NCI-H345 (cell line): ENCODE measurements around the gene MRTFA.
"Not testable (repeated sequence)": the region's sequence is repeated elsewhere in the genome, so short reads cannot be mapped to it uniquely, and the experiment has no call there.

Experiments used
- DNase-seq: peaks from one replicate; lab custom pipeline; 2025; lab: John Stamatoyannopoulos, UW

MRTFA gene

DNA sequence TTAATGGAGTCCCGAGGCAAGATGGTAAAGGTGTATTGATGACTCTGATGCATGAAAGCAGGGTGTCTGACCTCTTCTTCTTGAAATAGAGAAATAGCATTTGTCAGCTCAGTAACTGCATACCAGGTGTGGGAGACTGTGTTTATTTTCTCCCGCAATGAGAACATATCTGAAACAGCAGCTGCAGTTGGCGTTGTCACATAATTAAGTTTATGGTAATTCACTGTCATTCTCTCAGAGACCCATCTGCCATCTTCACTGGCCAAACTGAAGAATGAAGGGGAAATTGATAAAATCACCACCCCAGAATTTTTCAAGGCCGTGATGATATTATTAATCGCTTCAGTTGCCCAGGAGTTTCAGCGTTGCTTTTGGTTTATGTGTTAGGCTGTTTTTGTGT lies 22.6 kb upstream of the MRTFA start:
- DNase-seq, result no peak

DNA sequence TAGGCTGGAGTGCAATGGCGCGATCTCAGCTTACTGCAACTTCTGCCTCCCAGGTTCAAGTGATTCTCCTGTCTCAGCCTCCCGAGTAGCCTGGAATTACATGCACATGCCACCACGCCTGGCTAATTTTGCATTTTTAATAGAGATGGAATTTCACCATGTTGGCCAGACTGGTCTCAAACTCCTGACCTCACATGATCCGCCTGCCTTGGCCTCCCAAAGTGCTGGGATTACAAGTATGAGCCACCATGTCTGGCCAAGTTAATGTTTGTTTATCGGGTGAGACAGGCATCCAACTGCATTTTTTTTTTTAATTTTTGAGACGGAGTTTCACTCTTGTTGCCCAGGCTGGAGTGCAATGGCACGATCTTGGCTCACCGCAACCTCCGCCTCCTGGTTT lies 20.1 kb upstream of the MRTFA start:
- not testable (repeated sequence) for DNase-seq

- not testable (repeated sequence) for DNase-seq
These were observed 19.4 kb upstream of the MRTFA start for GRCh38 chr22:40655941-40656340.

GRCh38 chr22:40654522-40655167 lies 18.1 kb upstream of the MRTFA start:
- DNase-seq, result no peak

DNA sequence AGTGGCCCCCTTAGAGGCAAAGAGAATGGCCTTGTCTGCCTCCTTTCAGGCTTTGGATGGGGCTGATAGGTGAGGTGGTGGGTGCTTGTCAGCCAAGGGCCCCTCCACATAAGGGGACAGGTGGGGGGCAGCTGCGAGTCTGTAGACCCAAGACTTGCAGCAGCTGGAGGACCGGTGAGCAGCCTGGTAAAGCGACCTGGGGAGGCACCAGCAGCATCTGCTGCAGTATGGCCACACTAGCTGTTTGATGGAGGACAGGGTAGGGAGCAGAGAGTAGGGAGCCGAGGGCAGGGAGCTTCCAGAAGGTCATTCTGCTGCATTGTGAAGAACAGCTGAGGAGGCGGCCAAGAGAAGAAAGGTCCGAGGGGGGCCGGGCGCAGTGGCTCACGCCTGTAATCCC lies 16.8 kb upstream of the MRTFA start:
- no peak for DNase-seq

GRCh38 chr22:40651563-40652501 lies 15.3 kb upstream of the MRTFA start:
- peak; percentile 94 for DNase-seq

GRCh38 chr22:40651057-40651456 lies 14.5 kb upstream of the MRTFA start:
- no peak for DNase-seq

DNA sequence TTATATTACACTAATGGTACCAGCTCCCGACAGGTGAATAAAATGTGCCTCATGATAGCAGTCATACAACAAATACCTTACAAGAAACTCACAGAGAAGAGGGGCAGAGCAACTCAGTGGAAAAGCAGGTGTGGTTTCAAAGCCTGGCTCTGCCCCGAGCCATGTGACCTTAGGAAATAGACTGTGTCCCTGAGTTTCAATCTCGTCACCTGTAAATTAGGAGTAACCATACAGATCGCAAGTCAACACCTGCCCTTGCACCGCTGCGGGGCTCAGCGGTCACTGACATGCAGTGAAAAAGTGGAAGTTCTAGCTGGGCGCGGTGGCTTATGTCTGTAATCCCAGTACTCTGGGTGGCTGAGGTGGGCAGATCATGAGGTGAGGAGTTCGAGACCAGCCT lies 11.9 kb upstream of the MRTFA start:
- no peak for DNase-seq

GRCh38 chr22:40645579-40646197 lies 9.2 kb upstream of the MRTFA start:
- DNase-seq, result no peak

DNA sequence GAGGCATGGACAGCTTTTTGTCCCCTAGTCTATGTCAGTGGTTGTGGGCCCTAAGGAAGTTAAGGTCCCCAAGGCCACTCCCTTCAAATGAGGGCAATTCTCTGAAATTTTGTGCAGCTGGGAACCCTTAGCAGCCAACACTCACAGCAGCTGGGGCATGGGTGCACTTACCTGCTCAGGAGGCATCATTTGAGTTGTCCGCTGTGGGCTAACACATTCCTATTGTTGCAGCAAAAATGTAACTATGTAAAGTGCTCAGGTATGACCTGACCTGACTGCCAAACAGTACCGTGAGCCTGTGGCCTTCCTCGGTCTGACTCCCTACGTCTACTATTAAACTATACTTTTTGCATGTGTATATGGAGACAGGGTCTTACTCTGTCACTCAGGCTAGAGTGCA lies 5.8 kb upstream of the MRTFA start:
- no peak for DNase-seq

DNA sequence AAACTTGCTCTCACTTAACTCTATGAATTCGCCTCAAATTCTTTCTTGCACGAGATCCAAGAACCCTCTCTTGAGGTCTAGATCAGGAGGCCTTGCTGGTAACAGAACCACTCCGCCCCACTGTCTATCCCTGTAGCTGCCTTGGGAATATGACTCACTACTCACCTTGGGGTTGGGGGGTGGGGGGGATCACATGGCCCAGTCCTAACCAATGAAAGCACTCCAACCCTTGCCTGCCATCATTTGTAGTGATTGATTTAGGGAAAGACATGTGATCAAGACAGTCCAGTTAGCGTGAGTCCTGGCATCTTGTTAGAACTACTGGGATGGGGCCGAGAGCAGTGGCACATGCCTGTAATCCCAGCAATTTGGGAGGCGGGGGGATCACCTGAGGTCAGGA lies 4.8 kb upstream of the MRTFA start:
- DNase-seq, result no peak

- DNase-seq, result no peak
These were observed 1.7 kb upstream of the MRTFA start for GRCh38 chr22:40638261-40638660.

- DNase-seq, result peak; percentile 37
These were observed 948 bp upstream of the MRTFA start for GRCh38 chr22:40637183-40638150.

GRCh38 chr22:40635940-40636379 lies 559 bp downstream of the MRTFA start:
- DNase-seq, result no peak

- DNase-seq, result no peak
These were observed 1.2 kb downstream of the MRTFA start for GRCh38 chr22:40635043-40635939.

DNA sequence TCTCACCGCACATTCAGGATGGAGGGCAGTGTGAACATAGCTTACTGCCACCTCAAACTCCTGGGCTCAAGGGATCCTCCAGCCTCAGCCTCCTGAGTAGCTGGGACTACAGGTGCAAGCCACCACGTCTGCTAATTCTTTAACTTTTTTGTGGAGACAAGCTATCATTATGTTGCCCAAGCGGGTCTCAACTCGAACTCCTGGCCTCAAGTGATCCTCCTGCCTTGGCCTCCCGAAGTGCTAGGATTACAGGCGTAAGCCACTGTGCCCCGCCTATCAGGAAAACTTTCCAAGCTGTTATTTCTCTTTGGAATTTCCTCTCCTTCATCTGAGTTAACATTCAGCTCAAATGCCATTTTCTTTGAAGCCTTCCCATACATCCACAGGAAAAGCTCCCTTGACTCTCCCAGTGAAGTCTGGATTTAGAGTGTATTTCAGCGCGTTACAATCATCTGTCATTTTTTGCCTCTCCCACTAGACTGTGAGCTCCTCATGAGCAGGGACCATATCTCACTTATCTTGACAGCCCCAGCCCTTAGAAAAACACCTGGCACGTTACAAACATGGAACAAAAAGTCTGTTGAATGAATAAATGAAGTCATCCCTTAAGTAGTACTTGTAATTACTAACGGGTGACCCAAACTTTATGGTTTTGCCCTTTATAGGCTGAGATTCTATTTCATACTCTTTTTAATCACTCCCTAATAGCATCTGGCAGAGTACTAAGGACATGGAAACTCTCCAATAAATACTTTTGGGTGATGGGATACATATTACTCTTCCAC lies 2.2 kb downstream of the MRTFA start:
- no peak for DNase-seq

DNA sequence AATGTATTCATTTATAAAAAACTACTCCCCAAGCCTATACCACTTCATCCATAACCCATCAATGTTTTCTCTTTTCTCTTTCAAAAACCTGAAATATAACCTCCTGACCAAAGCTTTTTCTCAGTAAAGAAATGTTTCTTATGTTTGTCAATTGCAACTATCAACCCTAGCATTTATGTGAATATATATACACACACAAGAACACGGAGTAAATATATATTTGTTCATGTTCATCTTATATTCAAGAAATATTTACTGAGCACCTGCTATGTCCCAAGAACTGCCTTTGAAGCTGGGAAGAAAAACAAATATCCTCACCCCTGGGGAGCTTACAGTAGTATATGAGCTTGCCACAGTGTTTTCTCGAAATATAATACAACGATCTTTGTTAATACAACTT lies 3.5 kb downstream of the MRTFA start:
- no peak for DNase-seq

DNA sequence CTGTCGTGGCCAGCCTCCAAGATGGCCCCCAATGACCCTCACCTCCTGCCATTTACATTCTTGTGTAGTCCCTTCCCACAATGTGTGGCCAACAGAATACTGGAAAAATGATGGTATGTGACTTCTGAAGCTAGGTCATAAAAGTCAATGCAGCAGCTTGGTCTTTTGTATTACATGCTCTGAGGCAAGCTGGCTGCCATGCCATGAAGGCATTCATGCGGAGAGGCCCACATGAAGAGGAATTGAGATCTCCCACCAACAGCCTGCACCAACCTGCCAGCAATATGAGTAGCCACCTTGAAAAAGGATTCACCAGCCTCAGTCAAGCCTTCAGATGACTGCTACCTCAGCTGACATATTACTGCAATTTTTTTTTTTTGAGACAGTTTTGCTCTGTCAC lies 4.6 kb downstream of the MRTFA start:
- no peak for DNase-seq

GRCh38 chr22:40628354-40629042 lies 8.0 kb downstream of the MRTFA start:
- no peak for DNase-seq
